D341Med (cell line): ENCODE measurements around the gene GXYLT2.

Experiments
- DNase-seq: peaks from one replicate; pipeline ENCODE4 v3.0.0; 2012; ENCODE audit warnings: low spot score

The GXYLT2 gene

DNA sequence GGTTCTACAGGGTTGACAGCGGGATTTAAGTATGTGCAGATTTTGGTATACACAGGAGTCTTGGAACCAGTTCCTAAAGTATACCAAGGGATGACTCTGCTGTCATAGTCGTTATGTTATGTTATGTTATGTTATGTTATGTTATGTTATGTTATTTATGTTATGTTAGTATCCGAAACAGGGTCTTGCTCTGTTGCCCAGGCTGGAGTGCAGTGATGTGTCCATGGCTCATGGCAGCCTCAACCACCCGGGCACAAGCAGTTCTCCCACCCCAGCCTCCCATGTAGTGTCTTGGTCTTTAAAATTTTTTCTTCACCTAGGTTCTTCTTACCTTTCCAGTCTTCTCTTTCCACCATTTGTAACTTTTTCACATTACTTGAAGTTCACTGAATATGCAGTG lies 130.5 kb downstream of the GXYLT2 start:
- no peak for DNase-seq

DNA sequence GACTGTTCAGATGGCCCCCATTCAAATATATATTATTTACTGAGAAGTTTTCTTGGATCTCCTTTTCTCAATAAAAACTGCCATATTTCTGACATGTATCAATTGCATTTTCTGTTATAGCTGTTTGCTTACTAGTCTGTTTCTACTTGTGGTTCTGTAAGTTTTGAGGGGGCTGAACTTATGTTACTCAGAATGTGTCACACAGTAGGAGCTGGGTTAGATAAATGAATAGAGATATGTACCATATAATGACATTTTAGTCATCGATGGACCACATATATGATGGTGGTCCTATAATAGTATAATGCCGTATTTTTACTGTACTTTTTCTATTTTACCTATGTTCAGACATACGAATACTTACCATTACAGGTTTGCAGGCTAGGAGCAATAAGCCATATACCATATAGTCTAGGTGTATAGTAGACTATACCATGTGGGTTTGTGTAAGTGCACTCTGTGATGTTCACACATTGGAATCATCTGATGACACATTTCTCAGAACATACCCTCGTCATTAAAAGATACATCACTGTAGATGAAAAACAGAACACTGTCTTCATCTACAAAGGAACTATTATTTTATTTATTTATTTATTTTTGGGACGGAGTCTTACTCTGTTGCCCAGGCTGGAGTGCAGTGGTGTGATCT lies 131.1 kb downstream of the GXYLT2 start:
- DNase-seq, result no peak

DNA sequence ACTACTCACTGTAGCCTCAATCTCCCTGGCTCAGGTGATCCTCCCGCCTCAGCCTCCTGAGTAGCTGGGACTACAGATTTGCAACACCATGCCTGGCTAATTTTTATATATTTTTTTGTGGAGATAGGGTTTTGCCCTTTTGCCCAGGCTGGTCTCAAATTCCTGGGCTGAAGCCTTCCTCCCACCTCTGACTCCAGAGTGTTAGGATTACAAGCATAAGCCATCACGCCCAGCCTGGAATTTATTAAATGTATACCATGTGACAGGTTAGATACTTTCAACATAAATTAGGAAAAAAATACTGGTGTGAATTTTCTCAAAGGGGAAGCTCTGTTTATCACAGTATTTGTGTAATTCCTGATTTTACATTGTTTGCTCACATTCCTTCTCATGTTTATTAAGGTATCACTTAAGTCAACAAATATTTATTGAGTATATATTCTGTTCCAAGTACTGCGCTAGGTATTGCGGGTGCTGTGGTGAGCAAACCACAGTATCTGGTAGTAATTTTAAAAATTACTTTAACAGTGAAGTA lies 133.5 kb downstream of the GXYLT2 start:
- DNase-seq, result no peak

DNA sequence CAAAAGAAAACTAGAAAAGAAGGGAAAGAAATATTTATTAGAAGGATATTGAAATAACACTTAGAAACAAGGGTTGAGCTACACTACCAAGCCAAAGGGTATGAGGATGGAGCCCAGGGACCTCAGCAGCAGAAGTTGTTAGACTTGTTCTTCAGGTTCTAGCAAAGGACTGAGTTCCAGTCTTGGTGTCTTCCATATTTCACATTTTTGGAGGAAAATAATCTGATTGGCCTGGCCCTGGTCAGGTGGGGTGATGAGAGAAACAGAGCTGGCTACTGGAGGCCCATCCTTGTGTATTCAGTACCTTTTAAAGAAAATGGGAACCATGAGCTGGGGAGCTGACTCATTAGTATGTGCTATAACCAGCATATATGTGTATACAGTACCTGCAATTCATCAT lies 137.0 kb downstream of the GXYLT2 start:
- no peak for DNase-seq

DNA sequence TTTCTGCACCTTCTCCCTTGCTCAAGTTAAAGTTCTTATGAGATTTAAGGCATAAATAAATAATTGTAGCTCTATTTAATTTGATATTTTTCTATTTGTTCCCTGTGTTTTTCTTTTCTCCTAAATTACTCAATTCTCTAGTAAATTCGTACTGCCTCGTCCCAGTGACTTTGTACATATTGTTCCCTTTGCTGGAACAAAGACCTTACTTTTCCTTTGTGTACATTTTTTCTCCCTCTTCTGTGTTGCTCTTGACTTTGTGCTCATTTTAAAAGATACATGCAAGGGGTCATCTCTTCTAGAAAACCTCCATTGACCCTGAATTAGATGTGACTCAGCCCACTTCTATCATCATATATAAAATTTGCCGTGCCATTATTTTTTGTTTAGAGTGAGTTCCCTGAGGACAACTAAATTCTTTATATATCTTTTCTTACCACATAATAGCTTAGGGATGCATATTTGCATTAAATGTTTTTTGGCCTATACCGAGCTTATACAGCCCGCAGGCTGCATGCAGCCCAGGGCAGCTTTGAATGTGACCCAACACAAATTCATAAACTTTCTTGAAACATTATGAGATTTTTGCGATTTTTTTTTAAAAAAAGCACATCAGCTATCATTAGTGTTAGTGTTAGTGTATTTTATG lies 138.4 kb downstream of the GXYLT2 start:
- no peak for DNase-seq
